GM21529 (cell line): ENCODE measurements around the gene TCP11L2.
A peak's percentile ranks its signal among the peaks of the same experiment; 100 is the strongest.
"Not testable (repeated sequence)": the region's sequence is repeated elsewhere in the genome, so short reads cannot be mapped to it uniquely, and the experiment has no call there.

Experiments used
- ATAC-seq: cut with Tn5 transposase; IDR thresholded peaks from one replicate; pipeline ENCODE4 v1.9.1; 2021; ENCODE audit not compliant: unreplicated experiment

TCP11L2 gene

DNA sequence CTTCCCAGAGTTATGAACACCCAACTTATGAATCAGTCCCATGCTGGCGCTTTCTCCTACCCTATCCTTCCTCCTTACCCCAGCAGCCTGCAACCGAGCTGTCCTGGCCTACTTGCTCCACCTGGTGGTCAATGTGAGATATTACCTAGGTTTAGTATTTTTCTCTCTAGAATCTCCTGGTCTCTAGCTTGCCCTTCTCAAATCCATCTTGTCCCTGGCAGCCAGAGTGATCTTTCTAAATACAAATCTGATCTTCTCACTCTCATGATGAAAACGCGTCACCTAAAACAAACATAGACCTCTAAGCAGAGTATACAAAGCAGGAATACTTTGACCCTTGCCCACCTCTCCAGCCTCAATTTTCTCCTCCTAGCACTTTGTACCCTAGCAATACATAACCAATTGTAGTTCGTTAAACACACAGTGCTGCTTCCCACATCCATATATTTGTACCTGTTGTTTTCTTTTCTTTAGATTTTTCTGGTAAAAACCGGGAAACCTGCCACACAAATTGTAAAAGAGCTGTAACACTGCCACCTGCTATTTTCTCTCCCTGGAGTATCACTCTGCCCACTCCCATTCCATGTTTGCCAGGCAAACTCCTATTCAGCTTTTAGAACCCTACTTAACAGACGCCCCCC is 20.0 kb upstream of the TCP11L2 start:
- ATAC-seq: peak; percentile 59

DNA sequence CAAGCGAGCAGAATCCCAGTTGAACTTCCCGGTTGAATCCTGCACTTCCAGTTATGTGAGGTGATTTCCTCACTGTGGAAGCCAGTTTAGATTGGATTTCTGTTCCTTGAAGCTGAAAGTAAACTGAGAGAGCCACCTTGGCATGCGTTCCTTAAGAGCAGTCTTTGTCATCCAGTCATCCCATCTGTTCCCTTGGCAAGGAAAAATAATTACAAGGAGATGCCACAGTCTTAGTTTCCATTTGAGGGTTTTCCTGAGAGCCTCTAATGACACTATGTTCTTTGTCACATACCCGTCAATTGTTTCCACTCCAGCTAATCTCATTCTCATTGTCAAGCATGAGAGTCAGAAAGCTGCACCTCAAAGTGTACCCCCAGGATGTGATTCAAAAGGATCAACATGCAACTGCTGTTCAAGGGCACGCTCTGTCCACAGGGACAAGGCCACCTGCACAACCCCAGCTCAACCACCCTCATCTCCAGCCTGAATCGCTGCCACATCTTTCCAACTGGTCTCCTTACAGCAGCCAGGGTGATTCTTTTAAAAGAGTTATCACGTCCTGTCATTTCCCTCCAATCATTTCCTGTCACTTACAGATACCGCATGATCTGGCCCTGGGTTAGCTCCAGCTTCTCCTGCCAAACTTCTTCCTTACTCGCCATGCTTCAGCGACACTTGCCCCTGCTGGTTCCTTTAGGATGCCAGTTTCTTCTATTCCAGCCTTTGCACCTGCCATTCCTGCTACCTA is 18.0 kb upstream of the TCP11L2 start:
- ATAC-seq: no peak

- no peak for ATAC-seq
These were observed 16.6 kb upstream of the TCP11L2 start for GRCh38 chr12:106285982-106286381.

- ATAC-seq: not testable (repeated sequence)
These were observed 15.9 kb upstream of the TCP11L2 start for GRCh38 chr12:106286576-106287162.

DNA sequence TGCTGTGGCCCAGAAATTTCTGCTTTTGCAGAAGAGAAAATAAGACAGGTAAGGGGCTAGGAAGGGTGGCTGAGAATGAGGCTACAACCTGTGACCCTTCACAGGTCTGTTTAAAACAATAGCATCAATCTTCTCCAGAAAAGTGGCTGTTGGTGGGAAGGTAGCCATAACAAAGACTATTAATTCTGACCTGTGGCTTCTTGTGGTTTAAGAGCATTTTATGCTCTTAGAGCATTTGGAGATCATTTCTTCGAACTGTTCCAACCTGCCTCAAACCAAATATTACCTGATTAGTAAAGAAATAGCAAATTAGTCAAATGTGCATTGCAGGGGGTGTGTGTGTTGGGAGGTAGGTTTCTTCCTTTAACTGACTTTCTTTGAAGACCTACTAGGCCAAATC is 15.2 kb upstream of the TCP11L2 start:
- no peak for ATAC-seq

GRCh38 chr12:106288101-106288493 is 14.4 kb upstream of the TCP11L2 start:
- no peak for ATAC-seq

DNA sequence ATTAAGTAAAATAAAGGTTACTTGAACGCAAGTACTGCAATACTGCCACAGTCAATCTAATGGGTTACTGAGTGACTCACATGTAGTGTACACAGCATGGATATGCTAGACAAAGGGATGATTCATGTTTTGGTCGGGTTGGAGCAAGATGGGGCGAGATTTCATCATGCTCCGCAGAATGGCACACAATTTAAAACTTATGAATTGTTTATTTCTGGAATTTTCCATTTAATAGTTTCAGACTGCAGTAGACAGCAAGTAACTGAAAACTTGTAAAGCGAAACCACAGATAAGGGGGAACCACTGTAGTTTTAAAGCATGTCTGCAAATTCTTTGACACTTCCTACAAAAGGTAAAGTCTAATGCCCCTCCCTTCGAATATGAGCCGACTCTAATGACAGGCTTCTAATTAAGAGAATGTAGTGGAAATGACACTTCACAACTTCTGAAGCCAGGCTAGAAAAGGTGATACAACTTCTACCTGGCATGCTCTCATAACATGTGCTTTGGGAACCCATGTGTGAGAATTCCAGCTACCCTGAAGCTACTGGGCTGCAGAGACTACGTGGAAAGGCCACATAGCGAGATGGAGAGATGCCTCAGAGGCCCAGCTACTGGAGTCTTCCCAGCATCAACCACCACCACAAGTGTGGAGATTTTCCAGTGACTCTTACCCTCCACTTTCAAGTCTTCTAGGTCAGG is 13.9 kb upstream of the TCP11L2 start:
- ATAC-seq: no peak

DNA sequence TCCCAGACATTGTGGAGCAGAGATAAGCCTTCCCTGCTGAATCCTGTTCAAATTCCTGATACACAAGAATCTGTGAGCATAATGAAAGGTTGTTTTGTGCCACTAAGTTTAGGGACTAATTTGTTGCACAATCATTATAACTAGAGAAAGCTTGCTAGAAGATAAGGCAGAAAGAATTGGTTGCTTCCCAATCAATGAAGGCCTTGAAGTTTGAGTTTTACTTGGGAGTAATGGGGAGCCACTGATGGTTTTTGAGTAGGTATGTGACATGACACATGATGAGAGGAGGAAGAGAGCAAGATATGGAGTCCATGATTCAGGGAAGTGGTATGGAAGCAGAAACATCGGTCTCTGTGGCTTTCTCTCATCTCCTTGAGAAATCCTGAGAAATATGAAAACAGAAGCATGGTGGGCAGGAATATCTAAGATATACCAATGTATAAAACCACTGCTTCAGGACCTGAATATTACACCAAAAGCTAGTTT is 13.3 kb upstream of the TCP11L2 start:
- ATAC-seq: no peak

- ATAC-seq: no peak
These were observed 11.9 kb upstream of the TCP11L2 start for GRCh38 chr12:106290666-106291065.

DNA sequence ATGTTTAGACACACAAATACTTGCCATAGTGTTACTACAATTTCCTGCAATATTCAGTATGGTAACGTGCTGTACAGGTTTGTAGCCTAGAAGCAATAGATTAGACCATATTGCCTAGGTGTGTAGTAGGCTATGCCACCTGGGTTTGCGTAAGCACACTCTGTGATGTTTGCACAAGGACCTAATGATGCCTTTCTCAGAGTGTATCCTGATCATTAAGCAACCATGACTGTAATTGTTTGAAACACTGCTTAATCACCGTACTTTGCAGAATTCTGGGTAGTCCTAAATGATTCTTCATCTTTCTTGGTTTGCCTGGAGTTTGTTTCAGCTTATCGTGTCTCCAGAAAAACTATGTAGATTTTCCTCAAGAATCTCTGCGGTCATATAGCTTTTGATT is 11.2 kb upstream of the TCP11L2 start:
- no peak for ATAC-seq

GRCh38 chr12:106292339-106292738 is 10.2 kb upstream of the TCP11L2 start:
- no peak for ATAC-seq

DNA sequence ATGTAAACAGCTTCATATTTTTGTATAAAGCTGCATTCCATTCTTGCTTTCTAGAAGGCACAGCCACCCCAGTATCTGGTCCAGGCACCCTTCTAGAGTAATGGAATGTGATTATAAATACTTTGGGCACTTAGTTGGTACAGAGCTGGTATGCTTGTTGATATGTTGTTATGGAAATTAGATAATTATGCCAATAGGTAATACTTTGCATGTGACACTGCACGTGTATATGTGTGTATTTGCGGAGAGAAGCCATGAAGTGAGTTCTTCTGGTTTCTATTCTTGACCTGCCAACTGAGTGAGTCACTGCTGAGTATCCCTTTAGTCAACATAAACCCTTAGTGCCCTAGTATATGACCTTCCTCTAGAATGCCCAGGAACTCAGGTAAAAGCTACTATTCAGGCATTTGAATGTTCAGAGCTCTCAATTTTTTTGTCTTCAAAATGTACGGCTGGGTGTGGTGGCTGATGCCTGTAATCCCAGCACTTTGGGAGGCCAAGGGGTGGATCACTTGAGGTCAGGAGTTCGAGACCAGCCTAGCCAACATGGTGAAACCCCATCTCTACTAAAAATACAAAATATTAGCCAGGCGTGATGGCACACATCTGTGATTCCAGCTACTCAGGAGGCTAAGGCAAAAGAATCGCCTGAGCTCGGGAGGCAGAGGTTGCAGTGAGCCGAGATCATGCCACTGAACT is 6.2 kb upstream of the TCP11L2 start:
- ATAC-seq: no peak

DNA sequence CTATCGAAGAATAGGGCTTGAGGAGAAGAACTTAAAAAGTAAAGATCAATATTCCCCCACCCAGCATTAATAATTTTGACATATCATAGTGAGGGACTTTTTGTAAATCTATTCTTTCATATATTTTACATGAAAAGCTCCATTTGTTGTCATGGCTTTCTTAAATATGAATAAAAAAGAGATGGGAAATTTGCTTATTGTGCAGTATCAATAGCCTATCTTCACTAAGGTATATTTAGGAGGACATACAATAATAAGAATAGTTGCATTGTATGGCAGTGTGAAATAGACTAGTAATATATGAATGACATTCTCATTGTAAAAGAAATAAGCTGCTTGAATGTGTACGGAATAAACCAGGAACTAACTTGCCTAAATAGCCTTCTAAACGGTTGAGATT is 5.5 kb upstream of the TCP11L2 start:
- no peak for ATAC-seq

DNA sequence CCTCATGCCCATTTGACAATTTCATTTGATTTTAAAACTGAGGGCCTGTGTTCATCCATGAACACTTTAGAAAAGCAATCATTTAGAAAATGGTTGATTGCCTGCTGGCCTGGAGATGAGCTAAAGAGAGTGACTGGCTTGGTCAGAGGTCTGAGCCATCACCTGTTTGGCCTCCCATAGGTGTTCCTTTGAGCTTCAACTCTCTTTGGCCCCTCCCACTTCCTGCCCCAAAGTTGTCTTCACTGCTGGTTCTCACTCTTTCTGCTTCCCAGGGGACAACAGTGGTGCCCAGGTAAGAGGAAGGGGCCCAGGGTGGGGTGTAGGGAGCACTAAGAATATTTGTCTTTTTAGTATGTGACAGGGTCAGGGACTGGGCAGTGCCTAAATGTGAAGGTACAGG is 4.9 kb upstream of the TCP11L2 start:
- ATAC-seq: no peak

DNA sequence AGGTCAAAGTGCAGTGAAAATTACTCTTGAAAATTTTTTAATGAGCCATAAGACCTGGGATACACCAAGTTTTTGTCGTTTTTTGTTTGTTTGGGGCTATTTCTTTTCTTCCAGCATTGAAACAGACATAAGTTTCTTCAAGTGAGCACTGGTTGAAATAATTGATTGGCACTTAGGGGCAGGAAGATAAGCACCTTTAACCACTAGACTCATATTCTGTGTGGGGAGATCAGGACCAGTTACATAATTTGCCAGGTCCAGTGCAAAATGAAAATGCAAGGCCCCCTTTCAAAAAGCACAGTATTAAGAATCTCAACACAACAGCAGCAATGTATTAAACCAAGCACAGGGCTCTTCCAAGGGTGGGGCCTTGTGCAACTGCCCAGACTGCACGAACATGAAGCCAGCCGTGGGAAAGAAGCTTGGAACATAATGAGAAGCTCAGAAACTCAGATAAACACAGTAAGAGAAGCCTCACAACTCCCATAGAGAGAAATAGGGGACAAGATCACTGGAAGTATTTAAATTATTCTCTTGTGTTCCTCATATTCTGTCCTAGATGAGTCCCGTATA is 3.2 kb upstream of the TCP11L2 start:
- ATAC-seq: no peak

- no peak for ATAC-seq
These were observed 1.8 kb upstream of the TCP11L2 start for GRCh38 chr12:106300761-106301160.

- ATAC-seq: peak; percentile 1
These were observed 1.3 kb upstream of the TCP11L2 start for GRCh38 chr12:106301241-106301610.

- ATAC-seq: peak; percentile 64
These were observed 767 bp upstream of the TCP11L2 start for GRCh38 chr12:106301611-106302321.

GRCh38 chr12:106303202-106303820 is 778 bp downstream of the TCP11L2 start:
- ATAC-seq: peak; percentile 23

- no peak for ATAC-seq
These were observed 1.5 kb downstream of the TCP11L2 start for GRCh38 chr12:106304001-106304421.
